CD8-positive, alpha-beta memory T cell (primary cell): ENCODE results near the gene AKR1C1. TPM values are rescaled to one million over a fixed set of nuclear protein-coding genes. Genes with fewer than 3 reads are reported as not detected.
"Not testable (repeated sequence)": the region's sequence is repeated elsewhere in the genome, so short reads cannot be mapped to it uniquely, and the experiment has no call there.

Experiments
- CTCF ChIA-PET: fragments of 350-600 bp; sonication (Branson Sonifier 250); formaldehyde crosslinking; loops from one replicate; lab custom pipeline; 2021; ENCODE audit warnings: antibody characterized with exemption; lab: Charles Lee
- POLR2A ChIA-PET: fragments of 350-600 bp; sonication (Branson Sonifier 250); formaldehyde crosslinking; loops from one replicate; lab custom pipeline; 2021; ENCODE audit warnings: antibody characterized with exemption; lab: Charles Lee
- DNase-seq, 5 donors: peaks; one replicate each; pipeline versions ENCODE4 v3.0.0 to v3.0.0-alpha.2; 2020 to 2022; ENCODE audit warnings: mixed read lengths in 1 of 5
- H3K27ac ChIP-seq: one replicate; pipeline ENCODE4 v1.7.0; 2013; ENCODE audit warnings: low read depth, mild to moderate bottlenecking, low read length, moderate library complexity
- H3K27me3 ChIP-seq: 2 replicates; pipeline ENCODE4 v1.7.0; 2013; ENCODE audit warnings: low read length, mild to moderate bottlenecking; ENCODE audit not compliant: insufficient read depth, poor library complexity, severe bottlenecking
- H3K36me3 ChIP-seq: 2 replicates; pipeline ENCODE4 v1.7.0; 2013; ENCODE audit warnings: mild to moderate bottlenecking, low read length, moderate library complexity; ENCODE audit not compliant: insufficient read depth
- H3K4me1 ChIP-seq: 2 replicates; pipeline ENCODE4 v1.7.0; 2013; ENCODE audit warnings: mild to moderate bottlenecking, low read length, moderate library complexity; ENCODE audit not compliant: insufficient read depth
- H3K4me3 ChIP-seq: 2 replicates; pipeline ENCODE4 v1.7.0; 2013; ENCODE audit warnings: mild to moderate bottlenecking, low read length
- H3K9me3 ChIP-seq: 2 replicates; pipeline ENCODE4 v1.7.0; 2013; ENCODE audit warnings: mild to moderate bottlenecking, low read length
- H3K27ac Mint-ChIP-seq, 8 donors: one replicate each; pipeline ENCODE4 v1.8.0; 2020 to 2021; ENCODE audit warnings: mixed read lengths in 8 of 8, mild to moderate bottlenecking in 6 of 8, inconsistent platforms in 3 of 8, moderate library complexity in 3 of 8
- H3K27me3 Mint-ChIP-seq, 2 donors: one replicate each; pipeline ENCODE4 v1.8.0; 2020 to 2021; ENCODE audit warnings: mixed read lengths in 2 of 2, mild to moderate bottlenecking in 1 of 2, moderate library complexity in 1 of 2
- H3K36me3 Mint-ChIP-seq, 3 donors: one replicate each; pipeline ENCODE4 v1.8.0; 2020 to 2021; ENCODE audit warnings: mixed read lengths in 3 of 3, inconsistent platforms in 1 of 3, mild to moderate bottlenecking in 1 of 3
- H3K4me1 Mint-ChIP-seq, 3 donors: one replicate each; pipeline ENCODE4 v1.8.0; 2020 to 2021; ENCODE audit warnings: mixed read lengths in 3 of 3, inconsistent platforms in 1 of 3, mild to moderate bottlenecking in 1 of 3
- H3K4me3 Mint-ChIP-seq, 7 donors: one replicate each; pipeline ENCODE4 v1.8.0; 2020 to 2021; ENCODE audit warnings: mixed read lengths in 7 of 7, mild to moderate bottlenecking in 6 of 7, moderate library complexity in 4 of 7, inconsistent platforms in 2 of 7
- H3K9me3 Mint-ChIP-seq, 5 donors: one replicate each; pipeline ENCODE4 v1.8.0; 2020 to 2022; ENCODE audit warnings: mixed read lengths in 5 of 5, mild to moderate bottlenecking in 3 of 5, moderate library complexity in 2 of 5, inconsistent platforms in 1 of 5
- polyA plus RNA-seq: library from polyadenylated mRNA; unstranded; fragments of 300-500 nt; fragmentation: Illumina TruSeq; gene quantifications from one replicate; pipeline ENCODE4 v1.2.3, GENCODE V29; 2021
- total RNA-seq, 2 experiments: library from RNA; stranded (reverse); gene quantifications; one replicate each; pipeline ENCODE4 v1.2.3, GENCODE V29; 2021

The AKR1C1 gene
- total and polyA plus RNA-seq, 3 experiments from 2014 or later, result 0.22 to 0.24 TPM; not detected in 1

- H3K27me3 ChIP-seq, result no peaks in the 10 kb centered on the region
- CTCF ChIA-PET, result no interaction called here
- H3K9me3 Mint-ChIP-seq, result no peaks in the 10 kb centered on the region
- no peaks in the 10 kb centered on the region for H3K9me3 ChIP-seq
- no peaks in the 10 kb centered on the region for H3K36me3 Mint-ChIP-seq
- no peak for DNase-seq
- H3K27ac ChIP-seq, result no peak overlapping the region
- H3K4me1 ChIP-seq, result no peaks in the 10 kb centered on the region
- no peaks in the 10 kb centered on the region for H3K36me3 ChIP-seq
- H3K4me3 Mint-ChIP-seq, result no peak overlapping the region
- H3K4me1 Mint-ChIP-seq, result no peaks in the 10 kb centered on the region
- POLR2A ChIA-PET, result no interaction called here
- no peak overlapping the region for H3K4me3 ChIP-seq
- H3K27me3 Mint-ChIP-seq, result peaks cover 8 to 24% of the 10 kb centered on the region in 2 donors
- H3K27ac Mint-ChIP-seq, result no peak overlapping the region
Observed at GRCh38 chr10:4937346-4937745, 25.9 kb upstream of the AKR1C1 start.

DNA sequence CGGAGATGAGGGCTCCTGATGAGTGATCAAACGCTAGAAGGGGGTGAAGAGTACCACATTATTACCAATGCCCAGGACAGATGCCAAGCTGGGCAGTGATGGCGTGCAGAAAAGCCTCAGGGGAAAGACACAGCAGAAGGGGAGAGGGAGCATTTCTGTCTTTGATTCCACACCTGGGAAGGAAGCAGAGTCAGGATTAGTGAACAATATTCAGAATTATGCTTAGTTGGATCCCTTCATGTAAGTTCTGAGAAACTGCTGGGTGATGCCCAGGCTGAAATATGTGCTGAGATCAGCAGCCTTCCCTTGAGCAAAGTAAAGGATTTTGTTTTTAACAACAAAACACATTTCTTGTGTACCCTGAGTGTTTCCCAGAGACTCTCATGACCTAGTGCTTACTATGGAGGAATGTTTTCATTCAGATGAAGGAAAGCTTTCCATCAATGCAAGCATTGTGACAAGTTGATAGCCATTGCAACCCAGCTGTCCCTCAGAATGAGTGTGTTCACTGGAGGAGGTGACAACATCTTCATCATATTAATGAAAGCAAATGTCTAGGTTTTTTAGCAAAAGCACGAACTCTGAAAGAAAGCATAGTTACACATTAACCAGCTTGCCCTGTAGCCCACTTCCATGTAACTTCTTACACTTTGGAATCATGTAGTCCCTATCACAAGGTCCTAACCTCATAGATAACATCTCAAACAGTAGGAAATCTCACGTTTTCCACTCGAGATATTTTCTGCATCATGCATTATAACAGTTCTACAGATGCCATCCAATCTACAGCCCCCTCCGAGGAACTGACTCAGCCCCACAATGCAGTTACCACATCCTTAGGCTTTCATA, 23.8 kb upstream of the AKR1C1 start:
- ChIA-PET CTCF (no interaction called here), POLR2A (no interaction called here)
- H3K9me3 ChIP-seq, result no peaks in the 10 kb centered on the region
- no peak overlapping the region for H3K27ac Mint-ChIP-seq
- H3K4me1 ChIP-seq, result no peaks in the 10 kb centered on the region
- H3K9me3 Mint-ChIP-seq, result no peaks in the 10 kb centered on the region
- H3K27me3 Mint-ChIP-seq, result peaks cover 8 to 18% of the 10 kb centered on the region in 2 donors
- H3K4me1 Mint-ChIP-seq, result no peaks in the 10 kb centered on the region
- no peak overlapping the region for H3K4me3 Mint-ChIP-seq
- no peak overlapping the region for H3K27ac ChIP-seq
- H3K36me3 Mint-ChIP-seq, result no peaks in the 10 kb centered on the region
- H3K36me3 ChIP-seq, result no peaks in the 10 kb centered on the region
- no peaks in the 10 kb centered on the region for H3K27me3 ChIP-seq
- no peak overlapping the region for H3K4me3 ChIP-seq
- DNase-seq, result no peak

- H3K9me3 ChIP-seq, H3K36me3 ChIP-seq, H3K27ac ChIP-seq, H3K36me3 Mint-ChIP-seq, H3K4me1 Mint-ChIP-seq, H3K4me3 Mint-ChIP-seq, H3K4me3 ChIP-seq, H3K4me1 ChIP-seq, CTCF ChIA-PET, H3K9me3 Mint-ChIP-seq, H3K27ac Mint-ChIP-seq, DNase-seq, H3K27me3 ChIP-seq, POLR2A ChIA-PET: not testable (repeated sequence)
- H3K27me3 Mint-ChIP-seq, result peaks cover 6 to 18% of the 10 kb centered on the region in 2 donors
Observed at GRCh38 chr10:4940073-4940428, 23.2 kb upstream of the AKR1C1 start.

- H3K4me1 Mint-ChIP-seq, H3K27me3 ChIP-seq, DNase-seq, CTCF ChIA-PET, H3K36me3 ChIP-seq, H3K4me1 ChIP-seq, H3K9me3 ChIP-seq, H3K27ac Mint-ChIP-seq, H3K4me3 ChIP-seq, H3K36me3 Mint-ChIP-seq, H3K4me3 Mint-ChIP-seq, POLR2A ChIA-PET, H3K9me3 Mint-ChIP-seq, H3K27ac ChIP-seq: not testable (repeated sequence)
- peaks cover 3 to 18% of the 10 kb centered on the region in 2 donors for H3K27me3 Mint-ChIP-seq
Observed at GRCh38 chr10:4940909-4941308, 22.3 kb upstream of the AKR1C1 start.

DNA sequence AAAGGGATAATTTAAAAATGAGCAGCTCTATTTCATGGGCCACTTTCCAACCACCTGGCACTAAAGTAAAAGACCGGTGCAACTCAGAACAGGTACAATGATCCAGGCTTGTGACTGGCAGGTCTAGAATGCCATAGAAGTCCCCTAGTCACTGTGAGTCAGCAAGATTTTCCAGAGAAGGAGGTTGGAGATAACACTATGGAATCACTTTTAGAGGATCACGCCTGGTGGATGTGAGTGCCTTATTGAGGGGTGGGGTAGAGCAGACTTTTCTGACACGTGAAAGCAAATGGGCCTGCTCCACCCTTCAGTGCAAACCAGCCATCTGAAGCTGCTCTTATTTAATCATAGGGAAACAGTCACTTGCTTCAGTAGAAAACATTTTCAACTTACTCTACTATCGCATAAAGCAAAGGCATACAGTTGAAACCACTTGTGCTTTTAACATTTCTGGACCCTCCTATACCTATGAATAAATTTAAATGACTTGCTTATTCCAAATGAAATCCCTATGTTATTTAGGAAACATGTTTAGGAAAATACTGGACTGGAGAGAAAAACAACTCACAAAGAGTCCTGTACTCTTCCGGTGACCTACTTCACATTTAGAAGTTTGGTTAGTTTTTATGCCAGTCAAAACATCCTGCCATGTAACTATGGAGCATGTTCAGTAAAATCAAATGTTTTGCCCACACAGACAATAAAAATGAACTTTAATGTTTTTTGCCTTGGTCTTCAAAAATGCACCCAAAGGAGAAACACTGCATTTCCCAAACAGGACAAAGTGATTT, 21.5 kb upstream of the AKR1C1 start:
- Mint-ChIP-seq H3K36me3 (no peaks in the 10 kb centered on the region), H3K4me3 (no peak overlapping the region), H3K27me3 (peaks cover 3 to 15% of the 10 kb centered on the region in 2 donors), H3K27ac (peak overlapping the region in 1 of 8 donors; percentile 44), H3K4me1 (no peaks in the 10 kb centered on the region), H3K9me3 (no peaks in the 10 kb centered on the region)
- ChIA-PET POLR2A (no interaction called here), CTCF (no interaction called here)
- Histone ChIP-seq H3K4me1 (no peaks in the 10 kb centered on the region), H3K27me3 (no peaks in the 10 kb centered on the region), H3K9me3 (no peaks in the 10 kb centered on the region), H3K36me3 (no peaks in the 10 kb centered on the region), H3K4me3 (no peak overlapping the region), H3K27ac (peak overlapping the region; percentile 12)
- no peak for DNase-seq

GRCh38 chr10:4942931-4943330, 20.3 kb upstream of the AKR1C1 start:
- H3K36me3 ChIP-seq, H3K4me1 Mint-ChIP-seq, H3K9me3 ChIP-seq, H3K4me3 Mint-ChIP-seq, CTCF ChIA-PET, H3K9me3 Mint-ChIP-seq, H3K4me1 ChIP-seq, H3K27ac ChIP-seq, POLR2A ChIA-PET, H3K36me3 Mint-ChIP-seq, H3K27me3 ChIP-seq, H3K4me3 ChIP-seq, DNase-seq: not testable (repeated sequence)
- H3K27ac Mint-ChIP-seq, result peak overlapping the region in 1 of 8 donors; percentile 29
- peaks cover 3 to 15% of the 10 kb centered on the region in 2 donors for H3K27me3 Mint-ChIP-seq

GRCh38 chr10:4943416-4943815, 19.8 kb upstream of the AKR1C1 start:
- H3K9me3 Mint-ChIP-seq, H3K4me1 ChIP-seq, POLR2A ChIA-PET, H3K9me3 ChIP-seq, H3K27ac ChIP-seq, H3K27me3 ChIP-seq, CTCF ChIA-PET, H3K4me3 Mint-ChIP-seq, H3K36me3 Mint-ChIP-seq, H3K4me1 Mint-ChIP-seq, H3K27ac Mint-ChIP-seq, H3K4me3 ChIP-seq, DNase-seq, H3K36me3 ChIP-seq: not testable (repeated sequence)
- H3K27me3 Mint-ChIP-seq, result peaks cover 3 to 11% of the 10 kb centered on the region in 2 donors

DNA sequence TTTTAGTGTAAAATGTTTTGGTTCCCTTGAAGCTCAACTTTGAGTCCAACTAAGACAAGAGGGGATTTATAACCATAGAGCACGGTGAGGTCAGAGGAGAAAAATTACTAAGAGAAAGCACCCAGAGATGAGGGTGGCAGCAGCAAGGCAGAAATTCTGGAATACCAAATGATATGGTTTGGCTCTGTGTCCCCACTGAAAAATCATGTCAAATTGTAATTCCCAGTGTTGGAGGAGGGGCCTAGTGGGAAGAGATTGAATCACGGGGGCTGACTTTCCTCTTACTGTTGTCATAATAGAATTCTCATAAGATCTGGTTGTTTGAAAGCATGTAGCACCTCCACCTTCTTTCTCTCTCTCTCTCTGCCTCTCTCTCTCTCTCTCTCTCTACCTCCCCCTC, 19.4 kb upstream of the AKR1C1 start:
- Mint-ChIP-seq H3K4me3 (no peak overlapping the region), H3K9me3 (no peaks in the 10 kb centered on the region), H3K27me3 (peaks cover 3 to 10% of the 10 kb centered on the region in 2 donors), H3K36me3 (no peaks in the 10 kb centered on the region), H3K4me1 (no peaks in the 10 kb centered on the region), H3K27ac (no peak overlapping the region)
- Histone ChIP-seq H3K4me1 (no peaks in the 10 kb centered on the region), H3K27ac (no peak overlapping the region), H3K36me3 (no peaks in the 10 kb centered on the region), H3K9me3 (no peaks in the 10 kb centered on the region), H3K4me3 (no peak overlapping the region), H3K27me3 (no peaks in the 10 kb centered on the region)
- DNase-seq, result no peak
- CTCF ChIA-PET, result no interaction called here
- POLR2A ChIA-PET, result no interaction called here
